Endothelial cell of umbilical vein (primary cell): ENCODE measurements around the gene EIF4A3. TPM values are rescaled to one million over a fixed set of nuclear protein-coding genes. Genes with fewer than 3 reads are reported as not detected.

ENCODE experiments used
- BruUV-seq: library from RNA; stranded (reverse); fragments of 400-500 nt; replicated peaks from 2 replicates; lab custom pipeline; 2021; lab: Mats Ljungman, UMichigan
- CTCF ChIA-PET: fragments of 300-600, 350-600 bp; sonication (Branson Sonifier 250); formaldehyde crosslinking; loops from one replicate; lab custom pipeline; 2021; ENCODE audit warnings: antibody characterized with exemption, inconsistent platforms; lab: Charles Lee
- POLR2A ChIA-PET: fragments of 300-600, 350-600 bp; sonication (Branson Sonifier 250); formaldehyde crosslinking; loops from one replicate; lab custom pipeline; 2021; ENCODE audit warnings: antibody characterized with exemption, inconsistent platforms; lab: Charles Lee
- DNase-seq: peaks from one replicate; pipeline ENCODE4 v3.0.0-alpha.2; 2011; ENCODE audit warnings: low read depth, low spot score
- FAIRE-seq: peaks from 2 replicates; lab custom pipeline; 2011; peaks lifted over from hg19 to GRCh38; lab: Jason Lieb, UNC
- H2AFZ ChIP-seq: 2 replicates; pipeline ENCODE4 v1.6.0; 2012; ENCODE audit warnings: low read depth, low read length, control low read depth, inconsistent platforms
- H3K27ac ChIP-seq: 2 replicates; pipeline ENCODE4 v1.5.1; 2011; ENCODE audit warnings: low read depth, mild to moderate bottlenecking, control low read depth, low read length, moderate library complexity; ENCODE audit not compliant: insufficient read depth
- H3K27me3 ChIP-seq, 2 experiments: 2 replicates each; pipeline versions ENCODE4 v1.6.0 to v1.6.1; 2011; ENCODE audit warnings: low read length in 2 of 2, mixed read lengths in 1 of 2; ENCODE audit not compliant: control insufficient read depth in 2 of 2, insufficient read depth in 2 of 2
- H3K36me3 ChIP-seq, 2 experiments: 2 replicates in 1 of 2; 3 replicates in 1 of 2; pipeline ENCODE4 v1.5.1; 2011; ENCODE audit warnings: low read length in 2 of 2, mild to moderate bottlenecking in 1 of 2, moderate library complexity in 1 of 2; ENCODE audit not compliant: control insufficient read depth in 2 of 2, insufficient read depth in 2 of 2; ENCODE audit errors: extremely low read depth in 1 of 2
- H3K4me1 ChIP-seq: 3 replicates; pipeline ENCODE4 v1.5.1; 2011; ENCODE audit warnings: mild to moderate bottlenecking, low read length; ENCODE audit not compliant: control insufficient read depth, insufficient read depth; ENCODE audit errors: extremely low read depth
- H3K4me2 ChIP-seq: 2 replicates; pipeline ENCODE4 v1.6.1; 2011; ENCODE audit warnings: low read length, control low read depth, mixed read lengths; ENCODE audit not compliant: insufficient read depth
- H3K4me3 ChIP-seq, 3 experiments: fragments of 200-600 bp in 1 of 3; sonication (generic), shearing (Covaris generic) in 1 of 3; replicated peaks in 1 of 3; 2 replicates each; pipeline ENCODE4 v1.5.1; 2011 to 2016; ENCODE audit warnings: control low read depth in 3 of 3, low read length in 3 of 3, mild to moderate bottlenecking in 2 of 3, inconsistent platforms in 1 of 3, low read depth in 1 of 3, moderate library complexity in 1 of 3; ENCODE audit not compliant: insufficient read depth in 1 of 3
- H3K79me2 ChIP-seq: 2 replicates; pipeline ENCODE4 v1.6.0; 2012; ENCODE audit warnings: low read length, inconsistent platforms; ENCODE audit not compliant: control insufficient read depth, insufficient read depth
- H3K9ac ChIP-seq: replicated peaks from 2 replicates; pipeline ENCODE3; 2011; ENCODE audit warnings: low read length, control low read depth; ENCODE audit not compliant: insufficient read depth; ENCODE audit errors: extremely low read depth
- H3K9me1 ChIP-seq: replicated peaks from 3 replicates; pipeline ENCODE4 v1.6.0; 2011; ENCODE audit warnings: mild to moderate bottlenecking, low read length; ENCODE audit not compliant: control insufficient read depth, insufficient read depth; ENCODE audit errors: extremely low read depth
- H3K9me3 ChIP-seq: replicated peaks from 2 replicates; pipeline ENCODE4 v1.5.1; 2012; ENCODE audit warnings: low read length, inconsistent platforms; ENCODE audit not compliant: control insufficient read depth, insufficient read depth
- H4K20me1 ChIP-seq: replicated peaks from 2 replicates; pipeline ENCODE3; 2011; ENCODE audit warnings: mild to moderate bottlenecking, low read length; ENCODE audit not compliant: control insufficient read depth, insufficient read depth; ENCODE audit errors: extremely low read depth
- GATA2 ChIP-seq: IDR thresholded peaks from 2 replicates; pipeline ENCODE4 v1.7.0; 2011; ENCODE audit warnings: low read depth, mild to moderate bottlenecking, moderate library complexity, mixed read lengths, low read length; ENCODE audit not compliant: insufficient read length, insufficient read depth
- POLR2AphosphoS5 ChIP-seq: IDR thresholded peaks from 2 replicates; pipeline ENCODE4 v1.6.1; 2012; ENCODE audit warnings: low read depth, mild to moderate bottlenecking, control low read depth, low read length, moderate library complexity; ENCODE audit not compliant: insufficient read depth
- dilution Hi-C: fragments of 300-500 bp; cut with MboI; formaldehyde crosslinking; loops from one replicate; pipeline ENCODE4 v1.15.0; 2019; ENCODE audit warnings: low sequenced_read_pairs; ENCODE audit not compliant: extremely low pct_ligation_motif_present
- intact Hi-C: fragments of 100-400 bp; cut with micrococcal nuclease; formaldehyde crosslinking; loops from one replicate; pipeline ENCODE4 v1.10.0; 2022
- polyA plus RNA-seq, 4 experiments: library from polyadenylated mRNA; depleted of rRNA in 3 of 4; stranded (reverse) in 3 of 4; unstranded in 1 of 4; fragments of >200 nt; gene quantifications; 2 replicates each; pipeline versions ENCODE4 v1.2.1 to v1.2.3, GENCODE V29; 2011 to 2012; ENCODE audit warnings: missing spikeins in 1 of 4
- total RNA-seq: library from RNA; stranded (reverse); gene quantifications from 2 replicates; pipeline ENCODE4 v1.2.3, GENCODE V29; 2021
- TF ChIP-seq, protein P1 (sequence below), 2 donors: IDR thresholded peaks; 1 replicate in 1 of 2; 2 replicates in 1 of 2; pipeline ENCODE4 v1.5.1; 2011; ENCODE audit warnings: low read length in 2 of 2, mild to moderate bottlenecking in 2 of 2, moderate library complexity in 2 of 2, control low read depth in 1 of 2, inconsistent platforms in 1 of 2, low read depth in 1 of 2; ENCODE audit not compliant: insufficient read depth in 1 of 2; ENCODE audit errors: extremely low read depth in 1 of 2

Gene EIF4A3
- total and polyA plus RNA-seq, 2 donors (not counting 3 experiments of a cell fraction or from before 2014, with no cell fraction given), result 90.4 to 94.5 TPM

DNA sequence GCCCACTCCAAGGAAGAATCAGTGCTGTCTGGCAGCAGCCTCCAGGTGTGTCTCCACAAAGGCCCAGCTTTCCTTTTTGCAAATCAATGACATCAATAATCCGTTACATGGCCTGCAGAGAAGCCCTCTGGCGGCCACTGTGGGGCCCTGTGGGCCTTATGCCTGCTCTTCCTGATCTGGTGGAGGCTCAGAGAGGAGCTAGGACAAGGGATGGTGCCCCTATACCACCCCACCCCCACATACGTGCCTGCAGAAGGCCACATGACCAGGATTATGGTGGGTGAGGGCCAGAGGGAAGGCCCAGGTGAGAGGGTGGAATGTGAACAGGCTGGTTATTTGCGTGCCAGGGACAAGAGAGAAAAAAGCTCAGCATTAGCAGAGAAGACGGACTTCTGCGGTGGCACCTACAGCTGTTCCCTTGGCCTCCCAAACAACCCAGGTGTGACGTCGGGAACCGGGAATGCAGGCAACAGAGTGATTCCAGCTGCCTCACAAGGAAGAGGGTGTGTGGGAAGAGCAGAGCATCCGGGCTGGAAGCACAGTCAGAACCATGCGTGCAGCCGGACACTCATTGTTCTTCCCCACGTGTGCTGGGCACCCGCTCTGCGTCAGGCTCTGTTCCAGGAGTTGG lies 22.5 kb downstream of the EIF4A3 start:
- ChIA-PET POLR2A (no interaction called here), CTCF (interaction anchor here (0.7 to 2.3 kb wide), 23 partner anchors 8 to 335 kb away, joined by 3 to 70 read pairs (median 4); partner anchors contain the start of genes EIF4A3 and GAA)
- intact Hi-C loops (loop anchor here (1.0 to 5.0 kb wide), 2 partner anchors 42 to 117 kb away; no protein-coding TSS in a partner anchor), dilution Hi-C loops (no loop called here)
- H3K36me3 ChIP-seq, result no peaks in the 10 kb centered on the region
- no peaks in the 10 kb centered on the region for H3K9me1 ChIP-seq
- H2AFZ ChIP-seq, result no peak overlapping the region
- no TSS peak for BruUV-seq
- FAIRE-seq (no peak), DNase-seq (peak; percentile 23)
- H3K9ac ChIP-seq, result no peak overlapping the region
- no peaks in the 10 kb centered on the region for H4K20me1 ChIP-seq
- no peaks in the 10 kb centered on the region for H3K4me1 ChIP-seq
- peaks cover 18 to 19% of the 10 kb centered on the region in 2 experiments for H3K27me3 ChIP-seq
- no peak overlapping the region for H3K4me2 ChIP-seq
- TF ChIP-seq, protein P1, sequence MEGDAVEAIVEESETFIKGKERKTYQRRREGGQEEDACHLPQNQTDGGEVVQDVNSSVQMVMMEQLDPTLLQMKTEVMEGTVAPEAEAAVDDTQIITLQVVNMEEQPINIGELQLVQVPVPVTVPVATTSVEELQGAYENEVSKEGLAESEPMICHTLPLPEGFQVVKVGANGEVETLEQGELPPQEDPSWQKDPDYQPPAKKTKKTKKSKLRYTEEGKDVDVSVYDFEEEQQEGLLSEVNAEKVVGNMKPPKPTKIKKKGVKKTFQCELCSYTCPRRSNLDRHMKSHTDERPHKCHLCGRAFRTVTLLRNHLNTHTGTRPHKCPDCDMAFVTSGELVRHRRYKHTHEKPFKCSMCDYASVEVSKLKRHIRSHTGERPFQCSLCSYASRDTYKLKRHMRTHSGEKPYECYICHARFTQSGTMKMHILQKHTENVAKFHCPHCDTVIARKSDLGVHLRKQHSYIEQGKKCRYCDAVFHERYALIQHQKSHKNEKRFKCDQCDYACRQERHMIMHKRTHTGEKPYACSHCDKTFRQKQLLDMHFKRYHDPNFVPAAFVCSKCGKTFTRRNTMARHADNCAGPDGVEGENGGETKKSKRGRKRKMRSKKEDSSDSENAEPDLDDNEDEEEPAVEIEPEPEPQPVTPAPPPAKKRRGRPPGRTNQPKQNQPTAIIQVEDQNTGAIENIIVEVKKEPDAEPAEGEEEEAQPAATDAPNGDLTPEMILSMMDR (IDR thresholded peaks at IDR 0.05; ENCODE audit: extremely low read depth in 1 of 2, insufficient read depth in 1 of 2, low read depth in 1 of 2, low read length in 2 of 2), result peak; percentile 25 to 66
- no peak for TF ChIP-seq POLR2AphosphoS5
- no peaks in the 10 kb centered on the region for H3K9me3 ChIP-seq
- H3K4me3 ChIP-seq, result no peak overlapping the region
- no peak overlapping the region for H3K27ac ChIP-seq
- no peaks in the 10 kb centered on the region for H3K79me2 ChIP-seq

DNA sequence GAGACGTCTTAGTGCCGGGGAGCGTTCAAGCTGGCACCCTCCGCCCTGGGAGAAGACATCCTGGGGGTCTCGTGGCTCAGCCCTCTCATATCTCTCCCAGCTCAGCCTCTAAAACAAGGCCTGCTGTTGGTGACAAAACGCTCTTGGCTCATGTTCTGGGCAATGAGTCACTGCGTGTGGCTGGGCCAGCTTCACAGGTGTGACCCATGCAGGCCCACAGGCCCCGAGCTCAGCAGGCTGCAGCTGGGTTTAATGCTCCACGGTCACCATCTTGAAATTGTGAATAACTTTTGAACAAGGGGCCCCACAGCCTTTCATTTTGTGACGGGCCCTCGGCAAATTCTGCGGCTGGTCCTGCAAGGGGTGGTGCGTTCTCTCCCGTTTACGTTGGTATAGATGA lies 23.1 kb downstream of the EIF4A3 start:
- ChIA-PET POLR2A (no interaction called here), CTCF (interaction anchor here (1.0 to 2.3 kb wide), 18 partner anchors 9 to 335 kb away, joined by 3 to 70 read pairs (median 4); partner anchors contain the start of genes EIF4A3 and GAA)
- TF ChIP-seq, protein P1 (IDR thresholded peaks at IDR 0.05; ENCODE audit: extremely low read depth in 1 of 2, insufficient read depth in 1 of 2, low read depth in 1 of 2, low read length in 2 of 2), result no peak
- no peak for TF ChIP-seq GATA2
- no peaks in the 10 kb centered on the region for H3K79me2 ChIP-seq
- intact Hi-C loops (loop anchor here (1.0 to 5.0 kb wide), 2 partner anchors 41 to 116 kb away; no protein-coding TSS in a partner anchor), dilution Hi-C loops (no loop called here)
- H3K27ac ChIP-seq, result no peak overlapping the region
- no peak overlapping the region for H3K4me2 ChIP-seq
- no peaks in the 10 kb centered on the region for H3K9me3 ChIP-seq
- H4K20me1 ChIP-seq, result no peaks in the 10 kb centered on the region
- H3K9ac ChIP-seq, result no peak overlapping the region
- DNase-seq (no peak), FAIRE-seq (no peak)
- BruUV-seq, result no TSS peak
- no peaks in the 10 kb centered on the region for H3K36me3 ChIP-seq
- no peak overlapping the region for H2AFZ ChIP-seq
- peaks cover 15 to 18% of the 10 kb centered on the region in 2 experiments for H3K27me3 ChIP-seq
- no peak overlapping the region for H3K4me3 ChIP-seq
- no peaks in the 10 kb centered on the region for H3K9me1 ChIP-seq
- no peaks in the 10 kb centered on the region for H3K4me1 ChIP-seq
